Neutrophil (primary cell): ENCODE data around the gene ZNF780B.
A peak's percentile ranks its signal among the peaks of the same experiment; 100 is the strongest.

Source experiments
- H3K27ac ChIP-seq: fragments of 200-600 bp; sonication (generic); 2 replicates; pipeline ENCODE4 v1.5.1; 2016; ENCODE audit warnings: mild to moderate bottlenecking, moderate library complexity
- H3K27me3 ChIP-seq: fragments of 200-600 bp; sonication (generic); 2 replicates; pipeline ENCODE4 v1.6.0; 2016; ENCODE audit warnings: mild to moderate bottlenecking
- H3K36me3 ChIP-seq: fragments of 200-600 bp; sonication (generic); 2 replicates; pipeline ENCODE4 v1.5.1; 2017
- H3K4me1 ChIP-seq, 2 experiments: fragments of 200-600 bp in 1 of 2; sonication (generic) in 1 of 2; 1 replicate in 1 of 2; 2 replicates in 1 of 2; pipeline versions ENCODE4 v1.5.1 to v1.6.1; 2013 to 2016; ENCODE audit warnings: low read depth in 1 of 2, low read length in 1 of 2, mild to moderate bottlenecking in 1 of 2, moderate library complexity in 1 of 2; ENCODE audit not compliant: control insufficient read depth in 1 of 2, insufficient read depth in 1 of 2
- H3K4me3 ChIP-seq, 2 experiments: fragments of 200-600 bp in 1 of 2; sonication (generic) in 1 of 2; 1 replicate in 1 of 2; 2 replicates in 1 of 2; pipeline ENCODE4 v1.5.1; 2013 to 2016; ENCODE audit warnings: low read depth in 1 of 2, low read length in 1 of 2, mild to moderate bottlenecking in 1 of 2, moderate library complexity in 1 of 2
- H3K9me3 ChIP-seq: fragments of 200-600 bp; sonication (generic); 2 replicates; pipeline ENCODE4 v1.5.1; 2016
- CTCF ChIP-seq: fragments of 200-600 bp; sonication (generic); IDR thresholded peaks from 2 replicates; pipeline ENCODE4 v1.5.1; 2016; ENCODE audit warnings: antibody characterized with exemption

Gene ZNF780B

DNA sequence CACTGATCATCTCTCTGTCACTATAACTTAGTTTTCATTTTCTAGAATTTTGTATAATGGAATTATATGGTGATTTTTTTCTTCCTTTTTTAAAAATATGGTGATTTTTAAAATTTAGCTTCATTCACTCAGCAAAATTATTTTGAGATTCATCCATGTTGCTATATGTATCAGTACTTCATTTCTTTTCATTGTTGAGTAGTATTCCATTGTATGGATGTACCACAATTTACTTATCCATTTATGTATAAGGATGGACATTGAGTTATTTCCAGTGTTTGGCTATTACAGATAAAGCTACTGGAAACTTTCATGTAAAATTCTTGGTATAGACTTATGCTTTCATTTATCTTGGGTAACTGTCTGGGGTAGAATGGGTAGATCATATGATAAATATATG lies 46.4 kb downstream of the ZNF780B start:
- H3K27me3 ChIP-seq, result no peaks in the 10 kb centered on the region
- H3K36me3 ChIP-seq, result peaks cover 27% of the 10 kb centered on the region
- TF ChIP-seq CTCF, result no peak
- no peaks in the 10 kb centered on the region for H3K4me1 ChIP-seq
- H3K9me3 ChIP-seq, result peaks cover 11% of the 10 kb centered on the region
- H3K27ac ChIP-seq, result no peak overlapping the region
- no peak overlapping the region for H3K4me3 ChIP-seq

DNA sequence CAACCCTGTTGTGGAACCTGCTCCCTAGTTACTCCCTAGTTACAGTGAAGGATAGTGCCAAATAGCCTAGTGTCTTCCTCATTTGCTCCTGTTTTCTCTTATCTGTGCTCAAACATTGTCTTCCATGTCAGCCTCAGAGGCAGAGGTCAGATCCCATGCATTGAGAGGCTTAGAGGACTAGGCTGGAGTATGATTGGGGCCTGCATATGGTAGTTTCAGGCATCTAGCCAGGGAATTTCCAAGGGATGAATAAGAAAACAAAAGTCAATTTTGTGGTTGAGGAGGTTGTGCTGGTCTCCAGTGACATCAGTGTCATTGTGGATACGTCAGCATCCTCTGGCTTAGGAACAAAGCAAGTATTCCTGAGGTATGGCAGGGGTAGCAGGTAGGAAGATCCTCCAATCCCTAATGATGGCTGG lies 49.7 kb downstream of the ZNF780B start:
- no peak for TF ChIP-seq CTCF
- no peak overlapping the region for H3K4me3 ChIP-seq
- H3K36me3 ChIP-seq, result peaks cover 27% of the 10 kb centered on the region
- no peaks in the 10 kb centered on the region for H3K9me3 ChIP-seq
- no peaks in the 10 kb centered on the region for H3K4me1 ChIP-seq
- no peak overlapping the region for H3K27ac ChIP-seq
- no peaks in the 10 kb centered on the region for H3K27me3 ChIP-seq

DNA sequence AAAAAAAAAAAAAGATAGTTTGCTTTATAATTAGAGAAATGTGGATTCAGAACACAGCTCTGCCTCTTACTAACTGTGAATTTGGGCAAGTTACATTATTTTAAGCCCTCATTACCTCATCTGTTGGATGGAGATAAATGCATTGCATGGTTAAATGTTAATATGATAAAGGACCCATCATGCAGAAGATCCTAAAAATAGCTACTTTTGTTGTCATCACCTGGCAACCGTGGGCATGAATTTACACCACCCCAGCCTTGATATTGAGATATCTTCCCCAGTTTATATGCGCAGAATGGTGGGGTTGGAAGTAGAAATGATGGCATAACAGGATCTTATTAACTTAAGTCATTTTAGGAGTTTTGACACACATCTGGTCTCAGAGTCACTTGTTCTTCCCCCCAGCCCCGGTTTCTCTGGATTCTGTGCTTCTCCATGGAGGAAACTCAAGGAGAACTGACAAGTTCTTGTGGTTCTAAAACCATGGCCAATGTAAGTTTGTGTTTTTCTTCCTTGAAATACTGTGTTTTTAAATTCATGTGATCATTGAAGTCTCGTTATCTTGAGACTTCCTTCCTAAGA lies 50.2 kb downstream of the ZNF780B start:
- Histone ChIP-seq H3K27ac (no peak overlapping the region), H3K4me3 (no peak overlapping the region), H3K4me1 (no peaks in the 10 kb centered on the region), H3K9me3 (no peaks in the 10 kb centered on the region), H3K27me3 (no peaks in the 10 kb centered on the region), H3K36me3 (peaks cover 27% of the 10 kb centered on the region)
- TF ChIP-seq CTCF, result no peak

DNA sequence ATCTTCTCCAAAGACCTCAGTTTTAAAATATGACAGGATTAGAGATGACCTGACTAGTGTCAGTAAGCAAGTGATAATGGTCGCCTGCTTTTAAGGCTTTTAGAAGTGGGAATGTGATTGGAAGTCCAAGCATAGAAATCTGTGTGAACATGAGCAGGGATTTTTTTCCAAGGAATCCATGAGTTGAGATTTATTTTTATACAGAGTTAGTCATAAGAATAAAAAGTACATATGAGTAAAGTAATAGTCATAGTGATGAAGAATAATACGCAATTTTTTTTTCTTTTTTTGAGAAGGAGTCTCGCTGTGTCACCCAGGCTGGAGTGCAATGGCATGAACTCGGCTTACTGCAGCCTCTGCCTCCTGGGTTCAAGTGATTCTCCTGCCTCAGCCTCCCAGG lies 57.5 kb downstream of the ZNF780B start:
- no peaks in the 10 kb centered on the region for H3K27me3 ChIP-seq
- H3K27ac ChIP-seq, result no peak overlapping the region
- no peaks in the 10 kb centered on the region for H3K9me3 ChIP-seq
- TF ChIP-seq CTCF, result no peak
- H3K4me3 ChIP-seq, result no peak overlapping the region
- H3K4me1 ChIP-seq, result peaks cover 14% of the 10 kb centered on the region in 2 experiments
- no peaks in the 10 kb centered on the region for H3K36me3 ChIP-seq

DNA sequence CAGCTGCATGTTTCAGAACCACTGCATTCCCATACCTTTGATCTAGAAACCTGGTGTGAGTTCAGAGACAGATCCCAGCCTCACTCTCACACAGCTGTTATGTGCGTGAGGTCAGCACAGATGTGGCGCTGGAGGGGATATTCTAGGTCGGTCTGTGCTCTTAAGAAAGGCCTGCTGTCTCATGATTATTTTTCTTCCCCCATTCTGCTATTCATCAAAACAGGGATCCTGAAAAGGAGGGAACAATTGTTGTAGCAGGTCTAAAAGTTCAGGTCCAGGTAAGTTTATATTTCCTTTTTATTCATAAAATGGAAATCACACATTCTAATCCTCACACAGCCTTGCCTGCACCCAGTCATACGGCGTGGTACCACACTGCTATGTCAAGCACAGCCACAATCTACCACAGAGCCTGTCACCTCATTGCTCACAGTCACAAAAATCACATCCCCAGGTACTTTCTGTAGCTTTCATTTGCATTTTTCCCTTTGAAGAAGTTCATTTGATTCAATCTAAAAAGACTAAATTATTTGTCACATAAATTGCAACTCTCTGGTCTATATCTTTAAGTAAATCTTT lies 58.3 kb downstream of the ZNF780B start:
- peak overlapping the region; percentile 72 to 73 for H3K4me3 ChIP-seq

More for the DNA sequence above, 58.3 kb downstream of the ZNF780B start:
- Histone ChIP-seq H3K4me1 (peaks cover 14% of the 10 kb centered on the region in 2 experiments), H3K36me3 (no peaks in the 10 kb centered on the region), H3K27me3 (no peaks in the 10 kb centered on the region), H3K9me3 (no peaks in the 10 kb centered on the region), H3K27ac (peak overlapping the region; percentile 72)
- no peak for TF ChIP-seq CTCF
